Uterus (tissue), 2 donors: Measurements from ENCODE around the gene SLC22A17.
A peak's percentile ranks its signal among the peaks of the same experiment; 100 is the strongest.

Source experiments
- CTCF ChIP-seq, 4 experiments: fragments of 200-600 bp in 2 of 4; fragments of 450-650 bp in 2 of 4; sonication (generic) in 2 of 4; IDR thresholded peaks; one replicate each; pipeline ENCODE4 v1.5.1; 2016 to 2019; ENCODE audit warnings: antibody characterized with exemption in 4 of 4, mild to moderate bottlenecking in 2 of 4, moderate library complexity in 1 of 4
- POLR2A ChIP-seq, 2 donors: fragments of 450-650 bp; IDR thresholded peaks; one replicate each; pipeline ENCODE4 v1.6.1; 2016; ENCODE audit warnings: antibody characterized with exemption in 2 of 2, mild to moderate bottlenecking in 1 of 2, moderate library complexity in 1 of 2

DNA sequence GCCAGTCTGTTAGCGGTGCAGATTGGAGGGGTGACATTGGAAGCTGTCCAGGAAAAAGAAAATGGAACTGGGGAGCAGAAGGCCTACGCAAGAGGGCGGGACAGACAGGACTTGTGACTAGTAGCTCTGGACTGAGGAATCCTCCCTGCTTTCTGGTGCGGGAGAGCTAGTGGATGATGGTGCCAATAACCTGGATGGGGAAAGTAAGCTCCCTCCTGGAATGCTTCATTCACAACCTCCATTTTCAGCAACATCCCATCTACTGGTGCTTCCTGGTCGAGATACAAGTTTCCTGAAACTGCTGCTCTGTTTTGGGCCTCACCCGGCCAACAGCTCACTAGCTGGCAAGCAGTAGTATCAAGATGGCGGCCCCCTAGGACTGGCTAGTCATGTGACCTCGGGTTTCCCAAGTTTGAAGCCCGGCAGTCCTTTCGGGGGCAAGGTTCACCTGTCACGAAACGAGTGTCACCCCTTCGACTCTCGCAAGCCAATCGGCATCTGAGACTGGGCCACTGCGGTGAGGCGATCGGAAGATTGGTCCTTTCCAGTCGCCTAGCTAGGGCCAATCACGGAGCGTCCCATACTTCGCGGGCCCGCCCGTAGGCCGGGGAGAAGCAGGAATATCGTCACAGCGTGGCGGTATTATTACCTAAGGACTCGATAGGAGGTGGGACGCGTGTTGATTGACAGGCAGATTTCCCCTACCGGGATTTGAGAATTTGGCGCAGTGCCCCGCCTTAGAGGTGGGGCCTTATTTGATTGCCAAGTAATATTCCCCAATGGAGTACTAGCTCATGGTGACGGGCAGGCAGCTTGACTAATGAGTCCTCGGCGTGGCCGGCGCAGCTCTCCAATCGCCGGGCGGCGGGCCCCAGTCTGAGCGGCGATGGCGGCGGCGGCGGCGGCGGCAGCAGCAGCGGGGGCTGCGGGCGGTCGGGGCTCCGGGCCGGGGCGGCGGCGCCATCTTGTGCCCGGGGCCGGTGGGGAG is 31.8 kb downstream of the SLC22A17 start, which contains the start of gene PABPN1:
- no peak for TF ChIP-seq CTCF (IDR thresholded peaks at IDR 0.05)
- peak; percentile 81 to 84 for TF ChIP-seq POLR2A (IDR thresholded peaks at IDR 0.05)
